ENCODE data around the gene MSRB3.

DNA sequence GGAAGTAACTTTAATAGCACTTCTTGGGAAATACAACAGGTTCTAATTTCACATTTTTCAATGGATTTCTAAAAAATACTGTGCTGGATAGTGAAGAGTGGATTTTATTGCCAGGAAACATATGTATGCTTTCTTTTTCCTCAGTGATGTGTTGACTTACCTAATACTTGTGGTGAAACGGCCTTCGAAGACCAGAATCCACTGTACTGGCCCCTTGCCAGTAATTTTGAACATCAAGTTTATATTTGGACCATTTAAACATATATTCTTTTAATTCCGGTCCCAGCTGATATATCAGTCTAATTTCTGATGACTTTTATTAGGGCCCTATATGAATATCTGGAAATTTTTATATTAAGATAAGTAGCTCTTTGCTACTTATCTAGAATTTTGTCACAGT is 1.8 kb downstream of the MSRB3 start:
- TF ChIP-seq EZH2 (IDR thresholded peaks at IDR 0.05) (no peak), POLR2AphosphoS5 (IDR thresholded peaks at IDR 0.05; ENCODE audit: borderline replicate concordance, low read depth, low read length) (no peak), FOXP2 (optimal IDR thresholded peaks at IDR 0.05; ENCODE audit: control extremely low read depth, extremely low read length, insufficient read depth) (no peak)
